DMS 273 (cell line): ENCODE data around the gene PRKCE.

Experiments
- DNase-seq: peaks from one replicate; lab custom pipeline; 2025; ENCODE audit not compliant: unreplicated experiment; lab: John Stamatoyannopoulos, UW

The PRKCE gene

DNA sequence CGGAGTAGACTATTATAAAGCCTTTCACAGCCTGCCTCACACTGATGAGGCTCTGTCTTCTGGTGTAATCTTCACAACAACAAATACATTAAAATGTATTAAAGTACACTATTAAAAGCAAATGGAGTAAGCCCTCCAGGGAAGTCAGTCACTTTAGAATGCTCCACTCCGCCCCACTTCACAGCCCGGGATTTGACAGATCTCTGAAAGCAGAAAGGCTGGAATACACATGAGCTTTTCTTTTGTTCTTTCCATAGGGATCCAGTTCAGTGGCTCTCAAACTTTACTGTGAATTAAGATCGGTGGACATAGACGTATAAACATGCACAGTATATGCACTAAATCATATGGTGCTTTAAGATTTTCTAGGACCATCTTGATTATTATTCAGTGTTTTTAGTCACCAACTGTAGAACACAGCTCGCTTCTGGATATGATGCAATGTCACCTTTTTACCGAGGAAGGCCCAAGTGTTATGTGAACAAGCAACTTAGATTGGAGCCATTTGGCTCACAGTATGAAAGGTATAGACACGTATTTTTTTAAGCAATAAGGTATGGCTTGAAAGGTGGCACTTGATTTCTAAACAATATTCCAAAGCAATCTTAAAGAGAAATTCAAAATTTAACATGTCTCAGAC, 151.1 kb downstream of the PRKCE start:
- no peak for DNase-seq

DNA sequence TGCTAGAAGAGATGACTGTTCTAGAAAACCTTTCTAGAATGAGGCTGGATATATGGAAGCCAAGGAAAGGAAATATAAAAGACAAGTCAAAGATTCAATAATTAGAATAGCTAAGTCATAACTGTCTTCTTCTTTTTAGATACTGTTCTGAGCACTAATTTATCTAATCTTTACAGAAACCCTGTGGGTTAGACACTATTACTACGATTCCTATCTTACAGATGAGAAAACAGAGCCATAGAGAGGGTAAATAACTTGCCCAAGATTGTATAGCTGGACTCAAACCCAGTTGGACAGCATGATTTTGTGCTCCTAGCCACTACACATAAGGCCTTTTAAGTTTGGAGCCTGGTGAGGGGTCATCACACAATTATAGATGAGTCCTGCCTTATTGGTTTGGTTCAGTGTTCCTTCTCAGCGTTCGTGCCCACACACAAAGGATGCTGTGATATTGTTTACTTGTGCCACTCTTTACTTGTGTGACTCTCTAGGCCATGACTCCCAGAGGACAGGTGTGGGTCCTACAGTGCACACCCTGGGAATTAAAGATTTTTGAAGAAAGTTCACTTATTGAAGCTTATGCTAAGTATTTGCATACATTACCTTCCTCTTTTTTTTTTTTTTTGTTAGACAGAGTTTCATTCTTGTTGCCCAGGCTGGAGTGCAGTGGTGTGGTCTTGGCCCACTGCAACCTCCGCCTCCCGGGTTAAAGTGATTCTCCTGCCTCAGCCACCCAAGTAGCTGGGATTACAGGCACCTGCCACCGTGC, 153.7 kb downstream of the PRKCE start:
- no peak for DNase-seq

DNA sequence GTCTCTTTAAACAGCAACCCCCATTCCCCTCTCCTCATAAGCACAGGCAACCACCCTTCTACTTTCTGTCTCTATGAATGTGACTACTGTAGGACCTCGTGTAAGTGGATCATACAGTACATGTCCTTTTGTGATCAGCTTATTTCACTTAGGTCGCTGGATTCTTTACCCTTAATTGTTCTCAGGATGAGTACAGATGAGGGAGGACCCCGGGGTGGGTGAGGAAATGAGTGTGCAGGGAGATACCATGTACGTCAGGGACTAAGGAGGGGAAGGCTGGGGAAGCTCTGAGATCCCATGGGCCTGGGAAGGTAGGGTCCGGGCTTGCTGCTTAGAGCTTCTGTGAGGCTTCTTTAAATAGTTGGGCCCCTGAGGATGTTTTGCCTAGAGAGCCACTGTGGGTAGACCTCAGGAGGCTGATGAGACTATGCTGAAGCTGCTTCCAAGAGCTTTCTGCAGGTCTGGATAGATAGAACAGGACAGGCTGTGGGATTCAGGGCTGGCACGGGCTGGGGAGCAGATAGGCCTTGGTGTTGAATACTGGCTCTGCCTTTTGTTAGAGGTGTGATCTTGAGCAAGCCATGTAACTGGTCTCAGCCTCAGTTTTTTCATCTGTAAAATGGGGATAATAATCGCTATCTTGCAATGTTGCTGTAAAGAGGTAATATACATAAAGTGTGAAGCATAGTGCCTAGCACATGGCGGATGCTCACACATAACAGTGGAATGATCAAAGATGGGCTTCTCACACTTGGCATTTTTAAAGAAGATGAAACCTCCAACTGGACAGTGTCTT, 155.3 kb downstream of the PRKCE start:
- no peak for DNase-seq

DNA sequence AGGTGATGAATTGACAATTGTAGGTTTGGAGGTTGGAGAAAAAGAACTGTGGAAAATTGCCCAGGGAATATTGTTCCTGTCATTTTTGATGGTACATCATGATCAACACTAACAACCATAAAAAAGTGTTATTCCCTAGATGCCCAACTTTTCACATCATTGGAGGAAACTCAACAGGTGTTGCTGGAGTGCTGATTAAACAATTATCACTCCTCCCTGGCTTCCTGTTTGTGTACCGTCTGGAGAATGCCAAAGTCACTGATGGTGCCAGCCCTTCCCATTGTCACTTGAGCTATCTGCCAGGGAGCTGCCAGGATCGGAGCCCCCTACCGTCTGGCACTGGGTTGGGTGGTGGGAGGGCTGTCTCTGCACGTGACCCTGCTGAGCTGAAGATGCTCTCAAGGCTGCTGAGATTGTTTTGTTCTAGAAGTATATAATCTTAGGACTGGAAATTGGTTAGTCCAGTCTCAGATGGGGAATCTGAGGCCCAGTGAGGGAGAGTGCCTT, 156.9 kb downstream of the PRKCE start:
- peak; percentile 32 for DNase-seq

DNA sequence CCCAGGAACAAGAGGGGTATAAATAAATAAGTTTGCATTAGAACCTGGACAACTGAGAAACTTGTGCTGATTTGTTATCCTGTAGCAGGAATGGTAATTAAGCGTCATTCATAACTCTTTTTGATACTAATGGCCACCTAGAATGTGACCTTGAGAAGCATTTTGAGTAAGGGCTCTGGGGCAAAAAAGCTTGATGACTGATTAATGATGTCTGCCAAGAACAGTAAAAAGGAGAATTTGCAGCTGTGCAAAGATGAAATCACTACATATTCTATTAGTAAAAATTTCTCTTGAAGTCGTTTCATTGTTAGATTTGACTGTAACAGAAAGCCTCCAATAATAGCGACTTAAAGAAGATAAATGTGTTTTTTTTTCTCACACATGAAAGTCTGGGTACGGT, 157.7 kb downstream of the PRKCE start:
- DNase-seq: no peak

DNA sequence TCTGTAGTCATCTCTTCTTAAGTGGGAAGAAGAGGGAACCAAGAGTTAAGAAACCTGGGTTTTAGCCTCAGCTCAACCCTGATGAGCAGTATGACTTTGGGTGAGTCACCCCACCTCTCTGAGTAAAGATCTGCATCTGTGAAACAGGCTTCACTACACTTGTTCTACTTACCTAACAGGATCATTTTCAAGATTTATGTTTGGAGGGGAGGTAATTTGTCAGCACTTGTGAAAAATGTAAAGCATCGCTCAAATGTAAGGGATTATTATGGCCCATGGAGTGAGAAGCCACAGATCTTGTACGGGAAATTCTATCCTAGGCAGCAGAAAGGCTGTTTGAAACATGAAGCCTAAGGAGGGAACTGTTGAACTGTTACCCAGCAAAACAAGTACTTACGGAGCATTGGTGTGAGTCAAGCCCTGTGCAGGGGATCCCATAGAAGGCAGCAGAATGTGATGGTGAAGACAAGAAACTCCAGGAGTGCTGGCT, 160.6 kb downstream of the PRKCE start:
- peak; percentile 53 for DNase-seq

DNA sequence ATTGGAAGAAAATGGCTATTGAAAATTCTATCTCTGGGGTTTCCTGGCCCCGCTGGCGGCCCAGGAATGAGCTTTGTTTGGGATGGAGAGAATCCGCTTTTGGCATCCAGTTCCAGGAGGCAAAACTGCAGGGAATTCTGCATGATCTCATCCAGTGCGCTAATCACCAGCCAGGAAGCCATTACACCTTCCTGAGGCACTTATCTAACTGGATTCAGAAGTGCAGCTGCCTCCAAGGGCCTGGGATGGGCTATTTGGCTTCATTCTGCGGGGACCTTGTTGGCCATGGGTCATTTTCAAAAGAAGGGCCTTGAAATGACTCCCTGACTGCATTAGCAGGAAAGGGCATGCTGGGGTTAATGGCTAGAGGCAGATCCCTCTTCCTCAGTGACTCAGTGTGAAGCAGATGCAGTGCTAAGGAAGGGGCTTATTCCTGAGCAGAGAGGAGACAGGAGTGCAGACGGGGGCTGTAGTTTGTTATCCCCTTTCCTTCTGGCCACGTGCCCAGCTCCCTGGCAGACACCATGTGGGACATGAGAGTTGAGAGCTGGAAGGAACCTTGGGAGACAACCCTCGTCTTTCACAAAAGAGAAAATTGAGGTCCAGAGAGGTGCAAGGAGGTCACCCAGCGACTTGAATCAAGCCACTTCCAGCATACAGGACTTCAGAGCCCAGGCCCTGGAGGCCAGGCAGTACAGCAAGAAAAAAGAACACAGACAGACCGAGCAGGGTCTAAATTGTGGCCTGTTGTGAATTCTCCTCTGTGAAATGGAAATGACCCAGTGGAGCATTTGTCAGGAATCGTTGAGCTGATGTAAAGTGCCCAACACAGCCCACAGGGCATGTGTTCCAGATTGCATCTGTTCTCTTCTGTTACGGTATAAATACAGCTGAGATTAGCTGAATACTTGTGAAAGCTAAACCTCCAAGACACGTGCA, 161.8 kb downstream of the PRKCE start:
- peak; percentile 88 for DNase-seq

DNA sequence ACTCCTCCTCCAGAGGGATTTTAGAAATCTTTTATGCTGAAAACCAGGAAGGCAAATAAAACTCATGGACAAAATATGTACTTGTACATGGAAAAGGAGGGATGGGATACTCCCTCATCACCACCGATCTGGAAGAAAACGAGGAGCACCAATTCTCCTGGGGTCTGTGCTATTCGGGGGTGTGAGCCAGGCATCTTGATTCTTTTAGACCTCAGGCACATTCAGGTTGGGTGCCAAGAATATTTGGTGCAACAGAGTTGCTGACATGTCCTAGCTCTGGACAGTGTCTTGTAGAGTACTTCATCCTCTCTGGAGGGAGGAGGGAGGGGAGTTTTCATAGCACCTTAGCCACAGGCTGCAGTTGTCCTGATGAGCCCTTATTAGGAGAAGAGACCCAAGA, 163.0 kb downstream of the PRKCE start:
- no peak for DNase-seq

DNA sequence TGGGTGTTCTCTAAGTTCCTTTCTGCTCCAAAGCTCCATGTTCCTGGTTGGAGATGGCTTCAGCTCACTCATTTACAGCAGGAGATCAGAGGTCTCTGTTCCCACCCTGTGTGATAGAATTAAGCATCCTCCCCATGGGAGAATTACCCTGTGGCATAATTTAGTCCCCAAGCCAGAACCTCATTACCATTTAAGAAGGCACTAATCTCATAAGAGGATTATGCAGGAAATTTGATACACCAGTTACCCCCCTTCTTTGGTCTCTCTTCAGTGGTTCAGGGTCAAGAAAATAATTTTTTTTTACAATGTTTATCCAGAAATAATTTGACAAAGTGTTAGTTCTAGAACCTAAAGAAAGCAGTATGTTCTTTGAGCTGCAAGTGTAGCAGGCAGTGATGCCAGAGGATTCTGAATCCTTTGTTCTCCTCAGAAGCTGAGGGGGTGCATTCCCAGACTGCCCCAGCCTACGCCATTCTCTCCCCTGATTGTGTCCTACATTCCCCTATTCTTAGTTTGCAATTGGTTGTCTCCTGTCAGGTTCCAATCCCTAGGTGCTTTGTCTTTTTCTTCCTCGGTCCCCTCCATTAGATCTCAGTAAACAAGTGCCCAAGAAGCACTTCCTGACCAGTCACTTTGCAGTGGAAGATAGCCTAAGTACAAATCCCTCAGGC, 163.6 kb downstream of the PRKCE start:
- no peak for DNase-seq

DNA sequence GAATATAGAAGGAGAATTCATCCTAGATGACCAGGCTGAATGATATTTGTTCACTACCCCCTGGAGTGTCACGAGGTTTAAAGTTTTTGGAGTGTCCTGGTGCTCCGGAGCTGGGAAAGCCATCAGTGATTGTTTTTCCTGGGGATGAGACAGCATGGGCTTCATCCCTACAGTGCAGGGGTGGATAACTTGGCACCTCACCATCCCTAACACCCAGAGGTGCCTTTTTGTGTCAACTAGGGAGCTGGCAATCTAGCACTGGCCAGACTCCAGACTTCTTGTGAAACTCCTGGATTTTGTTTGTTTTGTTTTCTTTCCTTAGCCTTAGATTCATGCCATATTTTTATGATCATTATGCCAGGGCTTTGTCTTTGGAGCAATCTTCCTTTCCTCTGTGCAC, 164.8 kb downstream of the PRKCE start:
- no peak for DNase-seq

DNA sequence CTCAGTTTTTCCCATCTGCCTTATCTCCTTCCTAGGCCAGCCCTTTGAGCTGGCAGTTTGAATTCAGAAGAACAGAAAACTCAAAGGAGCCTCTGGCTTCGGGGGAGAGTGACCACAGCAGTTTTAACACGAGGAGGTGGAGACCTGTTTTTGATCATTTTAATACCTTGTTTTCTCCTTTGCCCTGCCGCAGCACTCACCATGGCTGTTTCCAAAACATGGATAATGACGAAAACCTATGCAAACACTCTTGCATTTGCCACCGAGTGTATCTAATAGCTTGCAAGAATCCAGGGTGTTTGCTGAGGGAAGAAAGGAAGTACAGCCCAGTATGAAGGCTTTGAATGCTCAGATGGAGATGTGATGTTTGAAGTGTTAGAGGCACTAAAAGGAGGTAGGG, 167.1 kb downstream of the PRKCE start:
- DNase-seq: no peak

DNA sequence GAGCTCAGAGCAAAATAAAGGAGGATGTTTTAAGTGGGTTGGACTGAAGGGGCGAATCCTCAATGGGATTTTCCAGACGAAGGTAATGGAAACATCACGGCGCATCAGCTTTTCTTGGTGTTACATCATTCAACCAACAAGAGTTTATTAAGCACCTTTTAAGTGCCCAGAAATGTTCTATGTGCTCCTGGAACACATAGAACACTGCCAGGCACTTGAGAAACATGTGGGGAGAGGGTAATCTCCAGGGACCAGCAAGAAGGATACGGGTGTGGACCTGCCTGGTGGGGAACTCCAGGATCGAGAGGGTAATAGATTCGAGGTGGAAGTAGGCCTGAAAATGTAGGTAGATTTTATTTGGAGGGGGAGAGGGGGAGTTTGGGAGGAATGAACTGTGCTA, 168.6 kb downstream of the PRKCE start:
- DNase-seq: no peak

DNA sequence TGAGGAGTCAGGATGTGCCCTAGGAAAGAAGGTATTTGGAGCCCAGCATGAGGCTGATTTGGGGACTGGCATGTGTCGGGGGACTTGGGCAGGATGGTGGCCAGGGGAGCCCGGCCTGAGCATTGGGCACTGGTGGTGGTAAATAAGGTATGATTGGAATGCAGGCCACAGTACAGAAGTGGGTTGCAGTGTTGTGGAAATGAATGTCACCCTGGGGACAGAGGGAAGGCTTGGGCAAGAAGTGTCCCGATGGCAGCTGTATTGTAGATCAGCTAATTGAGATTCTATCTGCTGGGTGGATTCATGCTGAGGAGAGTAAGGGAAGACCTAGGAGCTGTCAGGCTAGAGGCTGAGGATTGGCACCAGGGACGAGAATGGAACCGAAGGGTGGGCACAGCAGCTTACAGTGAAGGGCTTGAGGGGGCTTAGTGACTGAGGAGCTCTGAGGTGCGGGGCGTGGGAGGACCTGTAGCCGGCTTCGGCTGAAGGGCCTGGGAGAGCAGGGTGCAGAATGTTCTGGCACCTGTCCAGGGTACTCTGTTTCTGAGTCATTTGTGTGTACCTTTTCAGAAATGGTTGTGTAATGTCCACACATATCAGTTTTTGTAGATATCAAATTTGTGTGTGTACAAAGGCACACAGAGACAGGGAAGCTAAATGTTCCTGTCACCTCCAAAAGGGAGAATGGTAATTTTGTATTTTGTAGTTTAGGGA, 170.2 kb downstream of the PRKCE start:
- DNase-seq: peak; percentile 80

DNA sequence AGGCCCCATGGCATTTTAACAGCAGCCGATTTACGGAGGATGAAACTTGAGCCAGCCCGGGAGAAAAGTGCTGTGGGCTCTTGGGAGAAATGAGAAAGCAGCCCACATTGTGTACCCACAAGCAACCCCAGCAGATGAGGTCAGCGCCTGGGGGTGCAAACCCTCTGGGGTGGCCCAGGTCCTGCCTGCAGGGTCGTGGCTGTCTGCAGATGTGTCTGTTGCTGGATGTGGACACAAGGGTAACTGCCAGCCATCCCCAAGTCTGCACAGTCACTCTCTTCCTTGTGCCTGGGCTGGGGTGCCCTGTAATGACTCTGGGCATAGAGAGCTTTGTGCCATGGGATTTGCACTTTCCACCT, 170.8 kb downstream of the PRKCE start:
- DNase-seq: peak; percentile 76

DNA sequence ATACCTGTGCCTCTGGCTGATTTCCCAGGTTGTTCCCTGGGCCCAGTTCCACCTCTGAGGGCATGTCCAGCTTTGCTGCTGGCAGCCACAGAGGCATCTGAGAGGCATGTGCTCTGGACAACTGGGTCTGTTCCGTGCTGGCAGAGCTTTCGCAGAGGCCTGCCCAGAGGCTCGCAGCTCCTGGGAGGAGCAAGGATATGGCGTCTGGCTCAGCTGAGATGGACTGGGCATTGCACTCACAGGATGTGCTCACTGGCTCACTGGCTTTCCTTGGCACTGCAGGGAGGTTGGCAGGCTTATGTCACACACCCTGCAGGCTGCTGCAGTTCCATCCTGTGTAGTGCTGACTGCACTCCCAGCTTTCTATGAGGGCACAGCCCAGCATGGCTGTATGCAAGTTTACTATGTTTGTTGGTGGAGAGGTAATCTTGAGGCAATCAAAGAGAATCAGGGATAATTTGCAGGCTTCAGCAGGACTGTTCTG, 172.3 kb downstream of the PRKCE start:
- peak; percentile 74 for DNase-seq

DNA sequence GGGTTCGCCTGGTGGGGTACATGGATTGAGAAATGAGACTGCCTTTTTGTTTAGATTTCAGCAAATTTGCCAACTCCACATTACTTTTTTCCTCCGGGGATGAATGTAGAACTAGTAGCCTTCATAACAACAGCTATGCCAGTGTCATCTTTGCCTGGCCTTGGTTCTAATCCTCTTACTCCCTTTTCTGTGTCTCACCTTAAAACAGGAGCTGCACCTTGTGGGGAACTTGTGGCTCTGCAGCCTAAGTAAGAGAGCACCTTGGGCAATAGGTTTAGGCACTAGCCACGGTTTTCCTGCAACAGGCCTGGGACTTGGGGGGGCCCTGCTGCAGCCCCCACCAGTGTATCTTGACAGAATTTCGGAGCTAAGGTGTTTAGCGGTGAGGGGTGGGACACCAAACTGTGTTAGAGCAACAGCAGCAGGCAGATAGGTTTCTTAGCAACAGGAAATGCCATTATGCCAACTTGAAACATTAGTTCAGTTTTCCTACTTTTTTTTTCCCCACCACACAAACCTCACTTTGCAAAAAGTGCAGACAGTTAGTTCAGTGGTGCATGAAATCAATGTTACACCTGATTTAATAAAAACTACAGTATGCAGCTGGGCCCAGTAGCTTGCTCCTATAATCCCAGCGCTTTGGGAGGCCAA, 173.7 kb downstream of the PRKCE start:
- DNase-seq: peak; percentile 27

DNA sequence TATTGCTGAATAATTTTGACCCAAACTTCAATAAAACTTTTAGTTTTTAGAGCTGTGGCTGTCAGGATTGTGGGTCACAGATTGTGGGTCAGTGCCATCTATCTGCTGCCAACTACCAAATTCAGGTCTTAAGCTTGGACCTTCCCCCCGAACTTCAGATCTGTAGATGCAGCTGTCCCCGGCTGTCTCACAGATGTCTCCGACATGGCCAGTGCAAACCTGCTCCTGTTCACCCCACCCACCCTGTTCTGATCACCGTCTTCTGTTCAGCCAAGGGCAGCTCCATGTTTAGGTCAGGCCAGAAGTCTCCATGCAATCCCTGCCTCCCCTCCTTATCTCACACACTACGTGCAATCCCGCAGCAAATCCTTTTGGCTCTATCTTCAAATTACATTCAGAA, 175.0 kb downstream of the PRKCE start:
- DNase-seq: peak; percentile 61

DNA sequence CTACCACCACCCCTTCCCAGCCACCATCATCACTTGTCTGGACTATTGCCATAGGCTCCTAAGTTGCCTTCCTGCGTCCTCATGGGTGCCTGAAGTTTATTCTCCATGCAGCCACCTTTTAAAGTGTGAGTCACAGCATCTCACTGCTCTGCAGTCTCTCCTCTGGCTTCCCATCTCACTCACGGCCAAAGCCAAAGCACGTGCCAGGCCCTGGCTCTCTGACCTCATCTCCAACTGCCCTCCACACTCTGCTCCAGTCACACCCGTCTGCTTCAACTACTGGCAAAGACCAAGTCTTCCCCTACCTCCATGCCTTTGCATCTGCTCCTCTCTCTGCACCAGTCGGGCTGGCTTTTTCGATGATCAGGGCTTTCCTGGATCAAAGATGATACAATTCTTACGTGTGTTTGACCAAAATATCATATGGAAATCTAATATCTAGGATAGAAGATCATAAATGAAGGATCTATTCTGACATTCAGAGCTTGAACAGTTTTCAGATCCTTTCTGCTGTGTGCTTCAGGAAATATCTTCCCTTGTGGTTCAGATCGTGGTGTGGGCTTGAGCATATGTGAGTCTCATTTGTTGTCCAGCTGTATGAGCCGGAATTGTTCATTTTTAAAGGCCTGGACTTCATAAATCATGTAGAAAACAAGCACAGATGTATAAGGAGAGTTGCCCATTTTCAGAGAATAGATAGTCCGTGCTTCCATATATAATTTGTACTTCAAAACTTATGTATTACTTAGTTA, 175.6 kb downstream of the PRKCE start:
- DNase-seq: peak; percentile 82
